ENCODE data around the gene ALOXE3.
A peak's percentile ranks its signal among the peaks of the same experiment; 100 is the strongest.

The ALOXE3 gene

DNA sequence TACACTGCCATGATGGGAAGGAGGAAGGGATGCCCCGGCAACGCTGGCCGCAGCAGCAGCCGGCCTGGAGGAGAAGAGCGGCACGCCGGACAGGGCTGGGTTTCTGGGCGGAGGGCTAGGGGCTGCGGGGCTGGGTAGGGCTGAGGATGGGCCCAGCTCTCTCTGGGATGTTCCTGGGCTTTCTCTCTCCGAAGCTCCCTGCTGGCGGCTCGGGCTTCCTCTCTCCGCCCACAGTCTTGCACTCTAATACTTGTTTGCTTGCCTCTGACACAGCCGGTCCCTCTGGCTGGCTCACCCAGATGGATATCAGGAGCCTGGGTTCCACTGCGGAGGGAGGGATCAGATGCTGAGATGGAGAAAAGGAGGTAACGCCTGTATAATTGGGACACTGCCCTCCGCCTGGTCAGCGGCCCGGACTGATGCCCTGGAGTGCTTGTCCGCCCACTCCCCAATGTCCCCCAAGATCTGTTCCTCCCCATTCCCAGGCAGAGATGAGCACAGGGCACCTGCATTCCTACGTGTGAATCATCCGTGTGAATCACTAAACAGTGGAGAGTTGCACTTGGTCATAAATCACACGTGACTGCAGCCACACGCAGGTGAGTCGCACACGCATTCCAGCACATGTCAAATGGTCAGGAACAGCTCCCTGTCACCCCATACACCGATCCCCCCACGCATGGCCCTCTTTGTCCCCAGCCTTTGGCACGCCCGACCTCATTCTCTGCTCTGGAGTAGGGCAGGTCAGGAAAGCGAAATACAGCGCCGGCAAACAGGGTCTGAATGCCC, at the start of gene ALOXE3:
TSS of gene ALOXE3 (minus strand) at position 535 of the 789 bp plus-strand sequence. CDS start at position 11, 524 bp downstream.
- peak; percentile 74 for DNase-seq (ENCODE audit: low read depth)

DNA sequence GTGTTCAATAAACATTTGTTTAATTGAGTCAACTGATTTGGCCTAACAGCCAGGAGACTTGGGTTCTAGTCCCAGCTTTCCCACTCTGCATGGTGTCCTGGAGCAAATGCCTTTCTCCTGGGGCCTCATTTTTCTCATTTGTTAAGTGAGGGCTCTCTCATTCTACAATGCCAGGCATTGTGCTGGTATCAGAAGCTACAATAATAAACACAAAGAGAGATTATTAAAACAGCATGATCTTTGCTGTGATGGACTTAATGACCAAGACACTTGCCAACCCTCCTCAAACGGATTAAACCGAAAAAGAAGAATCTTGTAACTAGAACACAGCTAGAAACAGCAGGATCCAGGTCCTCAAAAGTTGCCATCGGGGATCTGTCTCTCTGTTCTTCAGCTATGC, 49.2 kb upstream of the ALOXE3 start:
- DNase-seq (ENCODE audit: low read depth): no peak

DNA sequence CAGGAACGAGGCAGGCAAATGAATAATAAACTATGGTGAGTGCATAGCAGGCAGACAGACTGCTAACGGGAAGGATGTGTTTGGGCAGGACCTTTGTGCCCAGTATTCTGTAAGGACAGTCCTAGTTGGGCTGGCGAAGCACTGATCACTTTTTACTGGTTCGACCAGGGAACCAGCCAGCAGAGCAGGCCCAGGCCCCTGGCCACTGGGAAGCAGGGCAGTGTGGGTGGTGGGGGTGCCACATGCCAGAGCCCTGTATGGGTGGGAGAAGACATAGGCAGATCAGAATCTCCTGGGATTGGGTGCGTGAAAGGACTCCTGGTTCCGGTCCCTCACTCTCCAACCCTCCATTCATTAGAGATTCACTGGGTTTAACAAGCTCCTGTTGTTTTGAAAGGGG, 48.4 kb upstream of the ALOXE3 start:
- DNase-seq (ENCODE audit: low read depth): no peak

DNA sequence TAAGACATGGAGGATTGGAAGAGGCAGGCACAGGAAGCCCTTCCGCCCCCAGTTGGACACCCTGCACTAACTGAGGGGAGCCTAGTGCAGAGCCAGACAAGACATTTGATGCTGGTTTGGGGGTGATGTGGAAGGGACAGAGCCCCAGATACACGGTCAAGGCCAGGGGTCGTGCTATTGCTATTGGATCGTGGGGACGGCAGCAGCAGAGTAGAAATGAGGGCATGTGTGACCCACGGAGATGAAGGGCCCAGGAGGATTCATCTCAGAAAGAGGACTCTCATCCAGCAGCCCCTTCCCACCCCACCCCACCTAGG, 46.5 kb upstream of the ALOXE3 start:
- DNase-seq (ENCODE audit: low read depth): no peak

DNA sequence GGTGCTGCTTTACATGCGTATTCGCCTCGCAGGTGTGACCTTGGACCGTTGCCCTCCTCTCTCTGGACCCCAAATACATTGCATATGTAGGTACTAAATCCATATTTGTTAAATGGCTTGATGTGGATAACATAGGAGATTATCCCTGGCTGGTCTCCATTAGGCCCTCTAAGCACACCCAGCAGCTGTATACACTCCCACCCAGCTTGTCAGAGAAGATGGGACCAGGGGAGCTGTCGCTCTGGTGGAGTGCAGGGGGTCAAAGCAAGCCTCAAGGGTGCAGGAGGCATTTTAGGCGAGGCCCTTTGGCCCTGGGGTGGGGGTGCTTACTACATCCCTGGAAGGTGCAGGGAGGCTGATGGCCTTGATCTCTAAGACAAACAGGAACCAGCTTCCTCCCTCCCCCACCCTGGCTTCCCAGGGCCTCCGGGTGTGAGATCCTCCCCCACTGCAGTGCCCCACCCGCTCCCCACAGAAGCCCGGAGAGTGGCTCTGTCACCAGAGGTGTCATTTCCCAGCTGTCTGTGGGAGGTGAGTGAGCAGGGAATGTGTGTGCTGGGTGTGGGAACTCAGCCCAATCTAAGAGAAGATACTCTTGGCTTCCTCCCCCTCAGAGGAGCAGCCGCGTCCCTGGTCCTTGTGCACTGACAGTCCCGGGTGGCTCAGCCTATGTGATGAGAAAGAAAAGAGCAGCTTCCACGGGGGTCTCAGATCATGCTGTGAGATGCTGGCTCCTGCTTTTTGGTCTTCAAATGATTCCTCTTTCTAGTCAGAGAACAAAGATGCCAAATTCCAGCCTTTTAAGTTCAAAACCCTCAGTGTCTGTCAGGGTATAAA, 45.9 kb upstream of the ALOXE3 start:
- DNase-seq (ENCODE audit: low read depth): peak; percentile 50

DNA sequence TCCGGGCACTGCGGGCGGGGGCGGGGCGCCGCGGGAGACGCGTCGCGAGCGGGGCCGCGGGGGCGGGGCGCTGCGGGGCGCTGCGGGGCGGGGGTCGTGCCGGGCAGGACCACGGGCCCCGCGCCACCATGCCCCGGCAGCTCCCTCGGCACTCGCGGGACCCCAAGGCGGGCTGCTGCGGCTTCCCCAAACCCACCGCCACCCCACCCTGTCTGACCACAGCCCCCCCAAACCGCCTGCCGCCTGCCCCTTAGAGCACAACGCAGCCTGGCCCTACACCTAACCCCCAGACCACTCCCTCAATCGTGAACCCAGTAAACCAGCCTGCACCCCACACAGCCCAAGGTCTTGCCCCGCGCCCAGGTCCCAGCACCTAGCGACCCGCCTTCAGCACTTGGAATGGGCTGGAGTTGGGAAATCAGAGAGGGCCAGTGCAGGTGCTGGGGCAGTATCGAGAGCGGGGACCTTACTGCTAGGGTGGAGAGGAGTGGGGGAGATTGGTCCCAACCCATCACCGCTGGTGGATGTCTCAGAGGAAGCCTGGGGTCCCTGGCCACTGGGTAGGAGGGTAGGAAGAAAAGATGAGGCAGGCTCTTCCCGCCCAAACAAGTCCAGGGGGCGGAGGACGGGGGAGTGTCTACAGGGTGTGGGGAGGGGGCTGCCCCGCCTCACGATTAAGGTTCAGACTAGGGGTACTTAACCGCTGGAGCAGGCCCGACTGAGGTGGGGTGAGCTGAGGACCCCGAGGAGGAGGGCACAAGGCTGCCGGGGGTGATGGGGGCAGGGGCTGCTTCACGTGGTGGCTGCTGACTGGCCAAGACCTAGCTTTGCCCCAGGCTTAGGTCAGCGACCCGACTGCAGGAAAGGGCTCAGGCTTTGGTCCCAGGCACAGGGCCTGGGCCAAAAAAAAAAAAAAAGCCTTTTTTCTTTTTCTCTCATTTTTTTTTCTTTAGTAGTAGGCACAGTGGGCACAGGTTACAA, 45.0 kb upstream of the ALOXE3 start:
- DNase-seq (ENCODE audit: low read depth): no peak

DNA sequence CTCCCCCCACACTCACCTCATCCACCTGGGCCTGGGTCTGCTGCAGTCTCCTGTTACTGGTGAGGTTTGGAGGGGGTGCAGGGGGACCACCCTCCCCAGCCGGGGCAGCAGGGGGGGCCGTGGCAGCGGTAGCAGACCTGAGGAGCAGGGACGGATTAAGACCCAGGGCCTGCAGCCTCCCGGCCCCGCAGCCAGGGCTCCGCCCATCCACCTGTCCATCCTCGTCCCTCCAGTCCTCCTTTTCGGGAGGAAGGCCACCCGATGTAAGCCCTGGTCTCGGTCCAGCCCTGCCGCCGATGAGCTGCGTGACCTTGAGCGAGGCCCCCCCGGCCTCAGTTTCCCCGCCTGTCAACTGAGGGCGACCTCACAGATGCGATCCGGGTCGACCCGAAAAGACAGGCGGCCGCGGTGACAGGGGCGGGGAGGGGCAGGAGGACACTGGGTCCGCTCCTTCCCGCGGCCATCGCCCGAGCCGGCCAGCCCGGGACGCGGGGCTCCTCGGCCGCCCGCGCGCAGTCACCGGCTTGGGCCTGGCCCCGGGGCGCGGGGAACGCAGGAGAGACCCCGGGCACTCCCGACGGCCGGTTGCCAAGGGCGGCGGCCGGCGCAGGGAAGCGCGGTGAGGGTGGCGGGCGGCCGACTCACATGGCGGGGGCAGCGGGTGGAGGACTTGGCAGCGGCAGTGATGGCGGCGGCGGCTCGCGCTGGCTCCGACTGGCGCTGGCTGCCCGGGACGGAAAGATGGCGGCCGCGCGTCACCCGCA, 44.1 kb upstream of the ALOXE3 start, which contains the start of gene VAMP2:
TSS of gene VAMP2 (minus strand) at position 716 of the 764 bp plus-strand sequence. CDS start at position 647, 69 bp downstream.
- no peak for DNase-seq (ENCODE audit: low read depth)

DNA sequence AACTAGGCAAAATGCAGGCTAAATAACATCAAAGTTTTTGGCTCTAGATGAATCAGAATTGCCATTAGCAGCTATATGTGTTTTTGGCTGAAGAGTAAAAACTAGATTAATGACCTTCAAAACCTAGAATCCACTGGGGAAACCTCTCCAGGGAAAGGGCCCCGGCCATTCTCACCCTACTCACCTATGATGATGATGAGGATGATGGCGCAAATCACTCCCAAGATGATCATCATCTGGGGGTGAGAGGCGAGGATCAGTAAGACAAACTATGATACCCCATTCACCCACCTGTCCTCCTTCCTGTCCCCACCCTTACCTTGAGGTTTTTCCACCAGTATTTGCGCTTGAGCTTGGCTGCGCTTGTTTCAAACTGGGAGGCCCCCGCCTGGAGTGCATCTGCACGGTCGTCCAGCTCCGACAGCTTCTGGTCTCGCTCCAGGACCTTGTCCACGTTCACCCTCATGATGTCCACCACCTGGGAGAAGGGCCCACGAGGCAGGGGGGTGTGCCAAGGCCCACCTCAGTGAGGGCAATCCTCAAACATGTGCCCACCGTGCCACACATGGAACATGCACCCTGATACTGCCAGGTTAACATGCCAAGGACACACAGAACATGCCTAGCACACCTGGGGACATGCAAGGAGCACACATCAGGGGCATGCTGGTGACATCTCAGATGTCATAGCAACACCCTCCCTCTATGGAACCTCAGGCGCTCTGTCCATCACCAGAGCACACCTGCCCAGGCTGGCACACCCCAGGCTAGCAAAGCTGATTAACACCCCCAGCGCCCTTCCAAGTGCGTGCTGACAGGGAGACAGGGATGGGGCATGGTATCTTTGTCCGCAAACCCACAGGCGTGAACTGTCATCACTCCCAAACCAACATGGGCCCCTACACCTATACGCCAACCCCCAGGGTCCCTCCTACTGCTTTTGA, 43.2 kb upstream of the ALOXE3 start:
- DNase-seq (ENCODE audit: low read depth): no peak

DNA sequence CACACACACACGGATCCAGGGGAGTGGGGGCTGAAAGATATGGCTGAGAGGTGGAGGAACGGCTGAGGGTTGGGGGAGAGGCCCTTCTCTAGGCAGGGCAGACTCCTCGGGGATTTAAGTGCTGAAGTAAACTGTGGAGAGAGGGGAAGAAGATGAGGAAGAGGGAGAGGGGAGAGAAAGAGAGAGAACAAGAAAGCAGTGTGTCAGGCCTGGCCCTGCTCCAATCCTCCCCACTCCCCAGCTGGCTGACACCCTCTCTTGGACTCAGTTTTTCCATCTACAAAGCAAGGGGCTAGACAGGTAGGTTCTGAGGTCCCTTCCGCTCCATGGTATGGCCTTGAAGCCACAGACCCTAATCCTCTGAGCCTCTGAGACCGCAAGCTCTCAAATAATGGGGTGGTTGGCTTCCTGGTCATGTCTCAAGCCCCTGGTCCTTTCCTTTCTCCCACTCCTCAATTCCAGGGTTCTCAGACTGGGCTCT, 42.5 kb upstream of the ALOXE3 start:
- DNase-seq (ENCODE audit: low read depth): no peak

DNA sequence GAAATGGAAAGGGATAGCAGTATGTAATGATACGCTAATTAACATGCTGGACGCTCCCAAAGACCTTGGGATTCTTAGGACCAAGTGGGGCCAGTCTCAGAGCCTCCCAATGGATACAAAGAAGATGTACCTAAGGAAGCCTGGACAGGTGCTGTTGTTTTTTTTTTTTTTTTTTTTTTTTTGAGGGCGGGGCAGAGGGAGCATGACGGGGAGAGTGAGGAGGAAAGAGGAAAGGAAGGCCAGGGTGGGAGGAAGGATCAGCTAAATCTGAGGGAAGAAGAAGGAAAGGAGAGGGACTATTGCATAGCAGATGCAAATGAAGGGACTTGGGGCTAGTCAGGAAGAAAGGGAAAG, 41.9 kb upstream of the ALOXE3 start:
- no peak for DNase-seq (ENCODE audit: low read depth)

DNA sequence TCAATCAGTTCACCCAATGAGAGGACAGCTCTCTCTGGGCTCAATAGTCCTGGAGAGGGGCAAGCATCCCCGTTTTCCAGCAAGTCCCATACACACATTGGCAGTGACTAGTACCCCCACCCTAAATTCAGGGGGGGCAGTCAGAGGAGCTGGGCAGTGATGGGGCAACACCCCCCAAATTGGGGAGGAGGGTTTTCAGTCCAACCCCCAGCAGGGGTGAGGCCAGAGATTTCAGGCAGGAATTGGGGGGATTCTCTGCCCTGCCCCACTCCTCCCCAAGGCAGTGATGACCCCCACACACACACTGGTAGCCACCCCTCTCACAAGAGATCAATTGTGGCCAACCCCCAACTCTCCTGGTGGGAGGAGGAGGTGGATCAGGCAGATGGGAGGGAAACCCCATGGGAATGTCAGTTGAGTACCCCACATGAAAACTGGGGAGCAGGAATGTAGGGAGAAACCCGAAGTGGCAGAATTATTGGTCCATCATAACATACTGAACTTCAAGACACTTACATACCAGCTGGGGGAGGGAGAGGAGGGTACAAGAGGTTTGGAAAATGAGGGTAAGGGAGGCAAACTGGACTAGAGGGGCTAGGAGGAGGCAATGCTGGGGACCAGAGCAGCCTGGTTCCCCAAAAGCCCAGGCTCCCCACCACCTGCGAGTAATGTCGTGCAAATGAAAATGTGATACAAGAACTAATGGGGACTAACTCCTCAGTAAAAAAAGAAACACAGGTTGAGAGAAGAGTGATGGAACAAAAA, 41.3 kb upstream of the ALOXE3 start:
- DNase-seq (ENCODE audit: low read depth): no peak

DNA sequence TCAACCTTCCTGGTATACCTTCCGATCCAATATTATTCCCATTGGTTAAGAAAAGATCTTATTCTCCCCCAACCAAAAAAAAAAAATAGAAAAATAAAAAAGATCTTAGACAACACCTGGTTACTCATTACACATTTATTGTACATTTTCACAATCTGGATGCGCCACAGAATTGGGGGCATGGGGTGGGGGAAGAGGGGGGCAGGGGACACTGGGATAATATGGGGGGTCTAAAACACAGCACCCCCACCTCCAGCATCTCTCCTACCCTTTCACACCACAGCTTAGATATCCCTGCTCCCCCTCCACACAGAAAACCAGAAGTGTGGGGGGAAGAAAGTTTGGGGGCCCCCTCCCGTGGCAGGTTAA, 40.7 kb upstream of the ALOXE3 start:
- no peak for DNase-seq (ENCODE audit: low read depth)

DNA sequence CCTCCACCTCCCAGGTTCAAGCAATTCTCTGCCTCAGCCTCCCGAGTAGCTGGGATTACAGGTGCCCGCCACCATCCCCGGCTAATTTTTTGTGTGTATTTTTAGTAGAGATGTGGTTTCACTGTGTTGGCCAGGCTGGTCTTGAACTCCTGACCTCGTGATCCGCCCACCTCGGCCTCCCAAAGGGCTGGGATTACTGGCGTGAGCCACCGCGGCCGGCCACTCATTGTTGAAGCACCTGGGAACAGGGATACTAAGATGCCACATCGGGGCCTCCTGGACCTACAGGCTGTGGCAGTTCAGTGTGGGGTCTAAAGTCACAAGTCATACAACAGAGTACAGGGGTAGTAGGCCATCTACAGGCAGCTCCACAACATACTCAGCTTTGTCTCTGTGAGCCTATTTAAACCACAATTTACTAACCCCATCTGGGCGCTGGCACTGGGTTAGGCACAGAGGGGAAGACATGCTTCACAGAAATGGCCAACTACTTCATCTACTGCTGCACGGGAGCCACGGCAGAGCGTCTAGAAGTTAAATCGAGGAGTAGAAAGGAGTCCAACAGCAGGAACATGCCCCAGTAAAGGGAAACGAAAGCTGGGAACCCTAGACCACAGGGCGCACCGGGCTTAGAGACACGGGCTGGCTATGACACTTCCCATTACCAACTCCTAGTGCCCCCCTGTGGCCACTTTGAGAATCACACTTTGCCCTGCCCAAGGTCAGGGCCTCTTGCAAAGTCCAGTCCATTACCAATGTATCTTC, 40.1 kb upstream of the ALOXE3 start:
- DNase-seq (ENCODE audit: low read depth): peak; percentile 85

DNA sequence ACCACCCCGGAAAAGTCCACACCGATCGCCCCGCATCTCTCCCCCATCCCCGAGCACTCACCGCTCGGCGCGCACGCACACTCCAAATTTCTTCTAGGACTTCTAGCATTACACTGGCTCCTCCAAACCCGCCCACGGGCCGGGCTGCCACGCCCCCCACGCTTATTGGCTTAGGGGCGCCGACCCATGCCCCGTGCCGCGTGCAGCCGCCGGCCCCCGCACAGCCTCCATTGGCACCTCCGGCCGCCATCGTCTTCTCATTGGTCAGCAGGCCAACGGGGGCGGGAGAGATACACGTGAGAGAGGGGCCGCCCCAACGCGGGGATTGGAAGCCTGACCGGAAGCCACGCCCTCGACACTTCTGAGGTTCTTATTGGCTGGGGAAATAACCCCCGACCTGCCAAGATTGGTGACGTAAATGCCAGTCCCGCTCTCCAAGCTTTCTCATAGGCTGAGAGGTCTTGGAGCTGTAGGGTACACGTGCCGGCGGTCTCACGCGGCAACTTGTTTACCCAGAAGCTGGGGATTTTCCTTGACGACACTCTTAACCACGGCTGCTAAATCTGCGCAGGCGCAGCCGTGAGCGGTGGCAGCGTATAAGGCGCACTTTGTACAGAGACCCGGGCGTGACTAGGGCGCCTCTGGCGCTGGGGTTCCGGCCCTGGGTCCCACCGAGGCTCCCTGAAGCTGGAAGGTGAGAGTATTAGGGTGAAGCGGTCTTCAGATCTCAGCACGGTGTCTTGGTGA, 38.1 kb upstream of the ALOXE3 start:
- DNase-seq (ENCODE audit: low read depth): peak; percentile 100

DNA sequence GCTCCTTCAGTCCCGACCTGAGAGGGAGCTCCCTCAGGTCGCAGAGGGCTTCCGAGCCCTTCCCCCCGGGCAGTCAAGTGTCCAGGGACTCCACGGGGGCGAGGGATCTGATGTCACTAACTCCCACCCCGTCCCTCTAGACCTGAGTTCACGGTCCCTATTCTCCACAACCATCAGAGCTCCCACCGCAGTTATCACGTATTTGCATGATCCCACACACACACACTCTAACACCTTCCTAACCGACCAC, 37.6 kb upstream of the ALOXE3 start:
- DNase-seq (ENCODE audit: low read depth): no peak

DNA sequence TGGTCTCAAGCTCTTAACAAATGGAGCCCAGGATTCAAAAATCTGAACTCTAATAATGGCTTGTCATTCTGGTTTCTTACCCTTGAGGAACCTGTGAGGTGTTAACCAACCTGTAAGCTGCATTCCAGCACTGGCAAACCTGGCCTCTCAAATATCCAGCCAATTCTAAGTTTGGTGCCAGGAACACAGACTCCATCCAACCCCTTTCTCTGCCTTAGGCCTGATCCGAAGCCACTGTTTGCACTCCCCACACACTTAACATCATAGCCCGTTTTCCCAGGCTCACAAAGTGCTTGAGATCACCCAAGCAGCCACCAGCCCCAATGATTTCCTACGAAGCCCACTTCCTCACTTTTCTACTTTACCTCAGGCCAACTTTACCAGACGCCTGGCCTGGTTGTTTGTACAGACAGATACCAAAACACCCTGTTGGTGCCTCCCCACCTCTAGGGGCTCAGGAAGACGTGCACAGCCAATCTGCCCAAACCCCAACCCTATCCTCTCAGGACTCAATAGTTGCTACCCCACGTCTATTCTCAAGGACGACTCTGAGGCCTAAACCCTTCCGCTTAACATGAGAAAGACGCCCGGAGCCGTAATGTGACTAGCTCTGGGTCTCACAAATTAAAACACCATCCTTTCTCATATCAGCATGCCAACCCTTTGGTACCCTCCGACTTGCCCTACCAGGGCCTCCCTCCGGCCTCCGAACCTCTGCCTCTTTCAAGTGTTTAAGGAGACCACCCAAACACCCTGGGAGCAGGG, 37.1 kb upstream of the ALOXE3 start:
- no peak for DNase-seq (ENCODE audit: low read depth)

DNA sequence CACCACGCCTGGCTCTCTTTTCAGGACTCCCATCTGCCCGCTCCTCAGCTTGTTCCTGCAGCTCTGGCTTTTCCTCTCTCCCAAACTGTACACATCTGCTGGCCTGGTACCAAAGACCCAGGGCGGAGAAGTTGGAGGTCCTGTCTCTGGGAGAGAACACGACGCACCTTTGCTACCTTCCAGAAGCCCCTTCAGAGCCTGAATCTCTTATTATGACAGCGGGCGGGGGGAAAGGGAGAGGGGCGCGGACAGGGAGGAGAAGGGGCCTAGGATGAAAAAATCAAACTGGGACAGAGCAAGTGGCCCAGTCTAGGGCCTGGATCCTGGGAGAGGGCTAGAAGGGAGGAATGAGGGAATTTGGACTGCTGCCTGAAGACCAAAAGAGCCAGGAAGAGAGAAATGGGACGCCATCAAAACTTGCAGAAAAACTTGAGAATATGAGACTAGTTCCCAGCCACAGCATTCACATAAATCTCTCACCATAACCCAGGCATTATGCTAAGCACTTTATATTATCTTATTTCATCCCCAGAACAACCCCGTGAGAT, 36.4 kb upstream of the ALOXE3 start:
- no peak for DNase-seq (ENCODE audit: low read depth)

Data from amniotic epithelial cell (primary cell).